HG02678 (cell line): ENCODE measurements around the gene ANKRA2.

Experiments
- ATAC-seq: cut with Tn5 transposase; IDR thresholded peaks from one replicate; pipeline ENCODE4 v1.9.1; 2021; ENCODE audit warnings: mild to moderate bottlenecking, moderate library complexity; ENCODE audit not compliant: unreplicated experiment

The ANKRA2 gene

DNA sequence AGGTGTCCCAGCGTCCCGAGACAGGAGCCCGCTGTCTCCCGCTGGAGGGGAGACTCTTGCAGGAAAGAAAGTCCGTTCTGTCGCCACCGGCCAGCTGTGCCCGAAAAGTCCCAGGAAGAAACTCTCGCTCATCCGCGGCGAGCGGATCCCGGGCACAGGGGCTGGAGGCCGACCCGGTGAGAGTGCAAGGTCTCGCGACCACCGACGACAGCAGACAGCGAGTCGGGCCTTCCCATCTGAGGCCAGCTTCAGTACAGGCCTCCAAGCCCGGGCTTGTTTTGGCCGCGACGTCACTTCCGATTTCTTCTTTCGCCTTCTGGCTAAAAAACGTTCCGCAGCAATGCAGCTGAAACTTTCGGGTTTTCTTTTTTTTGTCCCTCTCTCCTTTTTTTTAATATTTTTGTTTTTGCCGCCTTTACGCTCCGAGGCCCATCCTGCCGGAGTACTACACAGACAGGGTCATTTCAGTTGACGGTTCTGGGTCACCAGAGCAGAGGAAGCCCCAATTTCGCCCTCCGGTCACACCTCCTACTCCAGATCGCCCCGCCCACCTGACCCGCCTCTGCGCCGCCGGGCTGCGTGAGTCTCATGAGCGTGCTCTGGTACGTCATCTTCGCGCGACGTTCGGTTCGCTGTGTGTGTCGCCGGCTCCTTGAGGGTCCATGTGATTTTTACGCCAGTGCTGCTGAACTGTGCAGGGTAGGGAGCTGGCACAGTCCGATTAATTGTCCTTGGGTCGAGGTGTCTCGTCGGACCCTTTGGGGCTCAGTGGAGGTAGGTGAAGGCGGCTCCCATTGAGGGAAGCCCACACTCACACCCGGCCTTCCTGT, at the start of gene ANKRA2, which contains the start of gene UTP15:
ANKRA2 (minus strand) TSS at position 501 of the 830 bp plus-strand sequence. CDS start 2,758 bp downstream, outside the sequence.
UTP15 (plus strand) TSS at position 605 of the 830 bp plus-strand sequence. CDS start 1,602 bp downstream, outside the sequence.
- ATAC-seq: peak; percentile 96

DNA sequence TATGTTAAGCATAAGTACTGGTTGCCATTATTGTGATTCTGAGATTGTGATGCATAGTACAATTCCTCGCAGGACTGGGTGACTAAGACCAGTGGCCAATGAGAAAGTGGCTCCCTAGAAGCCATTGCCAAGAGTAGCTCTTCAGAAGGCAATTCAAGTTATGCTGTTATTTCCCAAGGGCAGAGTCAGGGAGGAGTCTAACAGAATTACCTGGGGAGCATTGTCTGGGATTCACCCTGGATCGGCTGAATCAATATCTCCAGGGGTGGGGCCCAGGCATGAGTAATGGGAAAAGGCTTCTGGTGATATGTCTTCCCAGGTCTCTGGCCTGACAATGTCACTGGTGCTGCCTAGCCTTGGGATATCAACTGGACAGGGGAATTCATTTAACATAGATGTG, 49.6 kb upstream of the ANKRA2 start:
- no peak for ATAC-seq

DNA sequence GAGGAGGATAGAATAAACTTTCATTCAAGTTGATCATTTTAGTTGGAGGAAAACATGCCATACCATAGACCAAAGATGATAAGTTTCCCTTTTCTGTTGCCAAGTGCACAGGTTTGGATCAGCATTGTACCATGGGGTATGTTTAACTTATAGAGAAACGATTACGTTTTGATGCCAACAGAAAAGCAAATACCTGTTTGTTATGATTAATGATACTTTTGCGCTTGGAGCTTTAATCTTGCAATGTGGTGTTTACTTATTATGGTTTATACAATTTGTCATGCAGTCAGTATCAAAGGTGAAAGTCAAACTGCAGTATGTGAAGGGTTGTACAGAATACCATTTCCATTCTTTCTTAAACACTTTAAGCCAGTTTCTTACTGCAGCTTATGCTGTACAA, 47.4 kb upstream of the ANKRA2 start:
- no peak for ATAC-seq

DNA sequence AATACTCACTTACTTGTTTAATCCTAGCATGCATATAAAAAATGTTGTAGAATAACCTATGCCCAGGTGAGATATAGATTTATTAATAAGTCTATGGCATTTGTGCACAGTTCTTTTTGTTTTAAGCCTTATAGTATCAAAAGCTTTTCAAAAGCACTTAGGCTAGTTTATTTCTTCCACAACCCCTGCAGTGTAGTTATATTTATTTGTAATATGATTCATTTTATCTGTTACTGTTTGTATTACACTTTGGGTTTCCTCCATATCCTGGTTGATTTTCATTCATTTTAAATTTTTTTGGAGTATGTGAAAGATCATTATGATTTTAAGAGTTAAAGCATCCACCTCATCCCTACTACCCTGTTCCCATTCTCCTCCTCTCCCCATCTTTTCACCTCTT, 41.8 kb upstream of the ANKRA2 start:
- no peak for ATAC-seq

GRCh38 chr5:73606206-73606753, 40.8 kb upstream of the ANKRA2 start:
- ATAC-seq: no peak

DNA sequence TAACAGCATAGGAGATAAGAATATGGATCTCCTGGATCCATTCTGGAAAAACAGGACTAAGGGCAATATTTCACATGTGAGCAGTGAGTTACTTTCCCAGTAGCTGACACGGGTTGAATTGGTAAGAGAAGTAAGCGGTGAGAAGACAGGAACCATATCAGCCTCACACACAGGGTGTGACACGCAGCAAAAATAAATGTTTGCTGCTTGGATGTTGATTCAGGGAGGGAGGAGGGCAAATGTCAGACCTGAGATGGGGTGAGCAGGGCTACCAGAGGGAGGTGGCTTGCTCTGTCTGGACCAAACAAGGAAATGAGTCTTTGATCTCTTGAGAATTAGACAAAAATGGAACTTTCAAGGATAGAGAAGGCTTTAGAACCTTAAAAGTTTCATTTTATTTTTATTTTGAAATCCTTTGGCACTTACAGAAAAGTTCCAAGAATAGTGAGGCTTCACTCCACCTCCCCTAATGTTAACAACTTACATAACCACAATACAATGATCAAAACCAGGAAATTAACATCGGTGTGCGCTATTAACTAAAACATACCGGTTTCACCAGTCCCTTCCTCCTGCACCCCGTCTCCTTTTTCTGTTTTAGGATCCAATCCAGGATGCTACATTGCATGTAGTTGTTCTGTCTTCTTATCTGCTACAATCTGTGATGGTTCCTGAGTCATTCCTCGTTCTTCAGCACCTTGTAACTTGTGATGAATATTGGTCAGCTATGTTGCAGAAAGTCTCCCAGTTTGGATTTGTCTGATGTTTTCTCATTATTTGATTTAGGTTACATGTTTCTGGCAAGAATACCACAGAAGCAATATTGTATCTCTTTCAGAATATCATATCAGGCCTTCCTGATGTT, 40.0 kb upstream of the ANKRA2 start:
- ATAC-seq: no peak

GRCh38 chr5:73603998-73604397, 38.6 kb upstream of the ANKRA2 start:
- ATAC-seq: no peak

DNA sequence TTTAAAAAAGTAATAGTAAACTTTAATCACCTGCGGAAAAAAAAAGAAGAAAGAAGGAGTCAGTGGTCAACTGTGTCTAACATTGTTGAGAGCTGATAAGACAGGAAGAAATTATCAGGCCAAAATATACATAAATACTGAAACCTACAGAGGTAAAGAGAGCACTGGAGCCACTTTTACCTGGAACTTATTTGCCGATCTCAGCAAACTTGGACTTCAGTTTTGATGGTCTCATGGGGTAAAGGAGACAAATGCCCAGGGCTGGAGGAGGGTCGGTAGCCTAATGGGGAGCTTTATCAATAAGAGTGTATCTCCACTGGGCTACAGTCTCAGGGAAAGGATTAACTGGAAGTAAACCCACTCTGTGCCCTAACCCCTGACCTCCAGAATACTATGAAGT, 33.9 kb upstream of the ANKRA2 start:
- ATAC-seq: no peak

GRCh38 chr5:73596705-73597328, 31.4 kb upstream of the ANKRA2 start:
- no peak for ATAC-seq

- ATAC-seq: no peak
Measured at GRCh38 chr5:73592551-73592950, 27.1 kb upstream of the ANKRA2 start.

DNA sequence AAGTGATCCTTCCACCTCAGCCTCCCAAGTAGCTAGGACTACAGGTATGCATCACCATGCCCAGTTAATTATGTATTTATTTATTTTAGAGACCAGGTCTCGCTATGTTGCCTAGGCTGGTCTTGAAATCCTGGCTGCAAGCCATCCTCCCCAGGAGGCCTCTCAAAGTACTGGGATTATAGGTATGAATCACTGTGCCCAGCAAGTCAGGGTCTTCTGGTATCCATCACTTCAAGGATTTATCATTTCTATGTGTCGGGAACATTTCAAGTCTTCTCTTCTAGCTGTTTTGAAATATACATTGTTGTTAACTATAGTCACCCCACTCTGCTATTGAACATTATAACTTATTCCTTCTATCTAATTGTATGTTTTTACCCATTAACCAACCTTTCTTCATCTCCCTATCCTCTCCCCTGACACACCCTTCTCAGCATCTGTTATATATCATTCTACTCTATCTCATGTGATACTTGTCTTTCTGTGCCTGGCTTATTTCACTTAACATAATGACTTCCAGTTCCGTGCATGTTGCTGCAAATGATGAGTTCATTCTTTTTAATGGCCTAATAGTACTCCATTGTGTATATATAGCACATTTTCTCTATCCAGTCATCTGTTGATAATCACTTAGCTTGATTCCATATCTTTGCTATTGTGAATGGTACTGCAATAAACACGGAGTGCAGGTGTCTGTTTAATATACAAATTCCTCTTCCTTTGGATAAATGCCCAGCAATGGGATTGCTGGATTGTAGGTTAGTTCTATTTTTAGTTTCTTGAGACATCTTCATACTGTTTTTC, 26.5 kb upstream of the ANKRA2 start:
- no peak for ATAC-seq

DNA sequence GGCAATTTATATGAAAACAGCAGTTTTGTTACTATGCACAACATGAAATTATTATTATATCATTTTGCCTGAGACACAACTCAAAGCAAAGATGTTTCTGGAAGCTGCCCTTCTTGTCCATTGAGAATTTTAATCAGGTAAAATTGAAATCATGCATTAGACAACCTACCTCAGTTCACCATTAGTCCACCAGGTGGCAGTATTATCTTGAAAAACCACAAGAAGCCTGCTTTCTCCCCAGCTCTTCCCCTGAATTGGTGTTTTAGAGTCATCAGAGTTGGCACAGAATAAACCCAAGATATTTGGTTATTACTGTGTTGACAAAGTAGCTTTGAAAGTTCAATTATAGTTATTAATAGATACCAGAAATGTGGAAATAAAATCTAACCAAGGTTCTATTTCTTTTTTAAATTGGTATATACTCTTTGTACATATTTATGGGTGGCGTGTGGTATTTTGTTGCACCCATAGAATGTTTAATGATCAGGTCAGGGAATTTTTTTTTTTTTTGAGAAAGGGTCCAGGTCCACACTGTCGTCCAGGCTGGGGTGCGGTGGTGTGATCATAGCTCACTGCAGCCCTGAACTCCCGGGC, 25.8 kb upstream of the ANKRA2 start:
- ATAC-seq: peak; percentile 50

DNA sequence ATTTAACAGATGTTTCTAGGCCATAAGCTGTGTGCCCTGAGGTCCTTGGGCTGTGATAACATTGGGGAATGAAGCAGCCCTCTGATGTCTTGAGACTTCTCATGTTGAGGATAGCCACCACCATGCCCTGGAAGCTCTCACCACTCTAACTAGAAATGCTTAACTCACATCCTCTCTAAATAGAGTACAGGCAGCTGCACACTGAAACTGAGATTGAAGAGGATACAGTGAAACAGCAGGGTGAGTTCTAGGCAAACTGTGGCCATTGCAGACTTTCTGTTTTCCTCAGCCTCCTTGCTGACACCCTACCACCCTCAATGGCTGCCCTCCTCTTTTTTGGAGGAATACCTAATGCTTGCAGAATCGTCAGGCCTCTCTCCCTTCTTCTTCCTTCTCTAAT, 22.5 kb upstream of the ANKRA2 start:
- peak; percentile 88 for ATAC-seq

DNA sequence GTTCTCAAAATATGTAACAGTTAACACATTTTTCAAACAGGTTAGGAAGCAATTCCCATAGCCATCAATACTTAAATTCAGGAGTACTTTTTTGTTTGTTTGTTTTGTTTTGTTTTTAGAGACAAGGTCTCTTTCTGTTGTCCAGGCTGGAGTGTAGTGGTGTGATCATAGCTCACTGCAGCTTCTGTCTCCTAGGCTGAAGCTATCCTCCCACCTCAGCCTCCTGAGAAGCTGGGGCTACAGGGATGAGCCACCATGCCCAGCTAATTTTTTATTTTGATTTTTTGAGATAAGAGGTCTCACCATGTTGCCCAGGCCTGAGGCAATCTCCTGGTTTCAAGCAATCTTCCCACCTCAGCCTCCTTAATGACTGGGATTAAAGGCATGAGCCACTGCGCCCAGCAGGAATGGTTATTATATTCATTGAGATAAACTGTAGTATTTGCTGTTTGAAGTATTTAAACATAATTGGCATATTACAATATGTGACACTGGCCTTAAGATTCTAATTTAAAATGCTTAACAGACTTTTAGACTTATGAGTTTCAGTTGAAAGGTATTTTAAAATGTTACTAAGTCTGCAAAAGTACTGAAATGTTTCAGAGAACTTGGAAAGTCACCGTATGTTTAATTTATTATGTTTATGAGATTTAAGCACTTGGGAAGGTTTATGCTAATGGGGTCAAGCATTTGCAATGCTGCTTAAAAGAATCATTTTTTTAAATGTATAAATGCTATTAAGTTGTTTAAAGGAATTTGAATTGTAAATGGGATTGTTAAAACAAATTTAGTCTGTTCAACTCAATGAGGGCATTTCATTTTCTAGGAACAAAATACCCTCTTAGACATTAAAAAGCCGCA, 17.1 kb upstream of the ANKRA2 start:
- no peak for ATAC-seq

DNA sequence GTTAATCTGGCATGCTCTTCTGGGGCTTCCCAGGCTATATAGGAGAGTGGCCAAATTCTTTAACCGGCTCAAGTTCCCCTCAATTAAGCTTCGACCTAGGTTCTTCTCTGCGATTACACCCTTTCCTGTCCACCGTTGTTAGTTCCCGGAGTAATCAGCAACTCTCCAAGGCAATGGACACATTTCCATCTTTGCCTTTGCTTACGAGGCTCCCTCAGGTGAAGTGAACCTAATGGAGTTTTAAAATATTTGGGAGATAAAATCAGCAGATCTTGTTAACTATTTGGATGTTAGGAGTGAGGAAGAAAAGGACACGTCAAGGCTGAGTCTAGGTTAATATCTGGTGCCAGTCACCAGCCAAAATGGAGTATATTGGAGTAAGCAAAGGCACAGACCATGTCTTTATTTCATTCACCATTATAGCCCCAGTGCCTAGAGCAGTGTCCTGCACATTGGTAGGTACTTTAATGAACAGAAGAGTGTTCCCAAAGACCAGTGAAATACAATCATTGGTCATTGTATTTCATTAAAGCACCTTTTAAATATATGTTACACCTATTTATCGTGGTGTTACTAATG, 619 bp upstream of the ANKRA2 start:
- ATAC-seq: no peak

GRCh38 chr5:73564675-73565074, 764 bp downstream of the ANKRA2 start:
- peak; percentile 5 for ATAC-seq

DNA sequence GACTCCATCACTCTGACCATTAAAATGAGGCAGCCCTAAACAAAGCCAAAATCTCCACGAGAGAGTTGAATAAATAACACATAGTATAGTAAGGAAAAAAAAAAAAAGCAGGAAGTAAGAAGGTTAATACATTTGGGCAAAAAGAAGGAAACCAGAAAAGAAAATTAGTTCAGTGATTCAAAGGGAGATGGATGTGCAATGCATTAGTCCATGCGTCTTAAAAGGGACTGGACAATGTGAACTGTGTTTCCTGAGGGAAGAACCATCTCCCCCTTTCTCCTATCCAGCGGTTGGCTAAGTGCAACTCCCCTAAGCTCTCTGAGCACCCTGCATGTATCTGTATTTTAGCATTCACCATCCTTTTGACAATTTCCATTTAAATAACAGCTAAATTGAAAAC, 1.4 kb downstream of the ANKRA2 start:
- no peak for ATAC-seq

GRCh38 chr5:73558950-73559349, 6.5 kb downstream of the ANKRA2 start:
- no peak for ATAC-seq

DNA sequence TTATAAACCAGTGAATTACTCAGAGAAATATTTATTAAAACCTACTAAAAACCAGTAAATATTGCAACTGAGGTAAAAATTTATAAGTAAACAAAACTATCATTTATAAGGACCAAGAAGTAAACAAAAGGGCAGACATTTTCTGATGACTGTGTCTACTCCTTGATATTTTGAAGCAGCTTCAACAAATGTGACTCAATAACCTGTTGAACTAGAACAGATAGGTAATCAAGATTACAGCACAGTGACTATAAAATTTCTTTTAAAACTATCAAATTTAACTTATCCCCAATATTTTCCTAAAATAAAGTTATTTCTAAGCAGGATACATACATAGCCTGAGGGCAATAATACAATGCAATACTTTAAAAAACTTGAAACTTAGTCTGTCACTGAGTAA, 12.8 kb downstream of the ANKRA2 start:
- ATAC-seq: no peak
